Brain microvascular endothelial cell (primary cell): ENCODE measurements around the gene IGFBP7.

Experiments used
- DNase-seq: peaks from one replicate; pipeline ENCODE4 v3.0.0-alpha.2; 2020
- H3K27ac ChIP-seq: fragments of 250-450 bp; sonication (Bioruptor Pico); 2 replicates; pipeline ENCODE4 v1.5.1; 2020; ENCODE audit warnings: mild to moderate bottlenecking, moderate library complexity
- H3K27me3 ChIP-seq: fragments of 250-450 bp; sonication (Bioruptor Pico); replicated peaks from 2 replicates; pipeline ENCODE4 v1.5.1; 2020; ENCODE audit warnings: mild to moderate bottlenecking
- H3K36me3 ChIP-seq: fragments of 250-450 bp; sonication (Bioruptor Pico); replicated peaks from 2 replicates; pipeline ENCODE4 v1.5.1; 2020; ENCODE audit warnings: mild to moderate bottlenecking
- H3K4me3 ChIP-seq: 2 replicates; pipeline ENCODE4 v1.5.1; 2011; ENCODE audit warnings: low read depth, mild to moderate bottlenecking, control low read depth, low read length, moderate library complexity
- in situ Hi-C: cut with HindIII; loops from 2 replicates; pipeline ENCODE4 v1.10.0; 2017; ENCODE audit warnings: low sequenced_read_pairs, low pct_ligation_motif_present
- TF ChIP-seq, protein P1 (sequence below): IDR thresholded peaks from 2 replicates; pipeline ENCODE4 v1.5.1; 2011; ENCODE audit warnings: low read depth, mild to moderate bottlenecking, moderate library complexity, low read length, control low read depth, inconsistent platforms; ENCODE audit errors: missing control alignments

IGFBP7 gene

GRCh38 chr4:57095245-57095644, 14.9 kb downstream of the IGFBP7 start:
- peak overlapping the region; percentile 77 for H3K27ac ChIP-seq
- peaks cover 58% of the 10 kb centered on the region for H3K36me3 ChIP-seq
- in situ Hi-C loops, result no loop called here
- H3K4me3 ChIP-seq, result no peak overlapping the region
- H3K27me3 ChIP-seq, result no peaks in the 10 kb centered on the region
- TF ChIP-seq, protein P1, sequence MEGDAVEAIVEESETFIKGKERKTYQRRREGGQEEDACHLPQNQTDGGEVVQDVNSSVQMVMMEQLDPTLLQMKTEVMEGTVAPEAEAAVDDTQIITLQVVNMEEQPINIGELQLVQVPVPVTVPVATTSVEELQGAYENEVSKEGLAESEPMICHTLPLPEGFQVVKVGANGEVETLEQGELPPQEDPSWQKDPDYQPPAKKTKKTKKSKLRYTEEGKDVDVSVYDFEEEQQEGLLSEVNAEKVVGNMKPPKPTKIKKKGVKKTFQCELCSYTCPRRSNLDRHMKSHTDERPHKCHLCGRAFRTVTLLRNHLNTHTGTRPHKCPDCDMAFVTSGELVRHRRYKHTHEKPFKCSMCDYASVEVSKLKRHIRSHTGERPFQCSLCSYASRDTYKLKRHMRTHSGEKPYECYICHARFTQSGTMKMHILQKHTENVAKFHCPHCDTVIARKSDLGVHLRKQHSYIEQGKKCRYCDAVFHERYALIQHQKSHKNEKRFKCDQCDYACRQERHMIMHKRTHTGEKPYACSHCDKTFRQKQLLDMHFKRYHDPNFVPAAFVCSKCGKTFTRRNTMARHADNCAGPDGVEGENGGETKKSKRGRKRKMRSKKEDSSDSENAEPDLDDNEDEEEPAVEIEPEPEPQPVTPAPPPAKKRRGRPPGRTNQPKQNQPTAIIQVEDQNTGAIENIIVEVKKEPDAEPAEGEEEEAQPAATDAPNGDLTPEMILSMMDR, result no peak
- no peak for DNase-seq

GRCh38 chr4:57094832-57095223, 15.4 kb downstream of the IGFBP7 start:
- Histone ChIP-seq H3K27ac (peak overlapping the region; percentile 77), H3K4me3 (no peak overlapping the region), H3K27me3 (no peaks in the 10 kb centered on the region), H3K36me3 (peaks cover 60% of the 10 kb centered on the region)
- in situ Hi-C loops, result no loop called here
- TF ChIP-seq, protein P1, result peak; percentile 27
- peak; percentile 81 for DNase-seq

DNA sequence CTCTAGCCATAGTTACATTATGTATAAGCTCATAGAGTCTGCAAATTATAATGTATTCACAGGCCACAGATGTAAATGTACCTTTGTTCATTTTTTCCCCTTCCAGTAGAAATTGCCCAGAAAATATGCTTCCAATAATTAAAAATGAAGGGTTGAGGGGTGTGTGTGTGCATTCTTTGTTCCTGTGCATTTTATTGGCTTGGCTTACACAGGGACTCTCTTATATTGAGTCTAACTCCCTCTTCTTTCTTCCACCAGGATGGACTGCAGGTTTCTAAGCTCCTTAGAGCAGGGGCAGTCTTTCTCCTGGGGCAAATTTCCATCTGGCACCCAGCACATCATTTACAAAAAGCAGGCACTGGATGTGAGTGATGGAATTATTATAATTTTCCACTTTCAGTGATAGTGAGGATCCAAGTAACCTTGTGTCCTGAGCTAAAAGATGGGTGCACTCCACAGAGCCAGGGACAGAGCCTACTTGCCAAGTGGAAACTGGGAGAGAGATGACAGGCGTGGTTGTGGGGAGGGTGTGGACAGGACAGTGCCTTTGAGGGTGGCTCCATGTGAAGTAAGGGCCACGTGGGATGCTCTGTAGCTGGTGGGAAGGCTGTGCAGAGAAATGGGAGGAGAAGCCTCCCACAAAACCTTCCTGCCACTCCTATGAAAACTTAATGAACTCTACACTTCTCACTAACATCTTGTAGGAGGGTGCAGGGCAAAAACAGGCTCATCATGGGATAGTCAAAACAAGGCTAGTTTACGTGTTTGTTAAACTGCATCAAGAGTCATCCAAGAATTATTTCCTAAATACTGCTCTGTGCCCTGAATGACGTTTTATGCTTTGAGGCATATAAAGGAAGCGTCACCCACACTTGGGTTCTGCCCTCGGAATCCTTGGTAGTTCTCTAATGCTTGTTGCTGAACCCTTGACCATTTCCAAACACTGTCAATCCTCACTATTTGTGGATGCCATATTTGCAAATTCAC, 16.0 kb downstream of the IGFBP7 start:
- Histone ChIP-seq H3K36me3 (peaks cover 60% of the 10 kb centered on the region), H3K4me3 (no peak overlapping the region), H3K27me3 (no peaks in the 10 kb centered on the region), H3K27ac (peak overlapping the region; percentile 77)
- TF ChIP-seq, protein P1, result no peak
- no peak for DNase-seq
- in situ Hi-C loops, result no loop called here

GRCh38 chr4:57091657-57092162, 18.5 kb downstream of the IGFBP7 start:
- H3K4me3 ChIP-seq, result no peak overlapping the region
- H3K27ac ChIP-seq, result peak overlapping the region; percentile 14
- DNase-seq, result no peak
- TF ChIP-seq, protein P1, result no peak
- in situ Hi-C loops, result no loop called here
- peaks cover 54% of the 10 kb centered on the region for H3K36me3 ChIP-seq
- no peaks in the 10 kb centered on the region for H3K27me3 ChIP-seq

DNA sequence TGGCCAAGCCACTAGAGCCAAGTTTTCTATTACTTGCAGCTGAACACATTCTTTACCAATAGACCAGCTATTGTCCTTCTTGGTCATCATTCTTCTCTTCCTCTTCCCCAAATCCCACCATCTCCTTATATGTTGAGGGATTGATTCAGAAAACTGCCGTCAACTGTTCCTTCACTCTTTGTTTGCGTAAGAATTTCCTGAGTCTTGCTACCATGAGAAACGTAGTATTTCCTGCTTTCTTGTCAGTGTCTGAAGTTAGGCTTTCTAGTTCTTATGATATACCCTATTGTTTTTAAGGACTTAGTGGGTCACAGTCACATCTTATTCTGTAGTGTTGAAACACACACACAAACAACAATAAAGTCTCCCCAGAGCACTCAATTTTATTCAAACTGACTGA, 20.1 kb downstream of the IGFBP7 start:
- Histone ChIP-seq H3K4me3 (no peak overlapping the region), H3K27me3 (no peaks in the 10 kb centered on the region), H3K36me3 (peaks cover 56% of the 10 kb centered on the region), H3K27ac (peak overlapping the region; percentile 55)
- TF ChIP-seq, protein P1, result no peak
- in situ Hi-C loops, result no loop called here
- no peak for DNase-seq

DNA sequence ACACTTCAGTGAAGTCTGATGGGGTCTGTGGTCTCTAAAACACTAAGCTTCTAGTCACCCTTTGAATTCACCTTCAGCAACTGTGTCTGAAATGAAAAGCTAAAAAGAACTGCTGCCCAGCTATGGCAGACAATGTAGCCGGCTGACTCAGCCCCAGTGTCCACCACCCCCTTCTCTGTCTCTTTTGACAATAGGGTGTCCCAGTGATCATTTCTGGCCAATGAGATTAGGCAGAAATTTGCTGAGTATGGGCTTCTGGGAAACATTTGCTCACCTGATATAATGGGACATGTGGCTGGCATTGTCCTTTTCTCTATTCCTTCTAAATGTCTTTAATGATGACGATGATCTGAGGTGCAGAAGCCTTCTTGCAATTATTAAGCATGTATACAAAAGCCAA, 20.6 kb downstream of the IGFBP7 start:
- in situ Hi-C loops, result no loop called here
- TF ChIP-seq, protein P1, result no peak
- DNase-seq, result no peak
- Histone ChIP-seq H3K36me3 (peaks cover 60% of the 10 kb centered on the region), H3K4me3 (no peak overlapping the region), H3K27me3 (no peaks in the 10 kb centered on the region), H3K27ac (peak overlapping the region; percentile 55)
